NCI-H510A treated with DMSO at 0.1 percent for 48 hours (cell line): Measurements from ENCODE around the gene RNH1.
A peak's percentile ranks its signal among the peaks of the same experiment; 100 is the strongest.

ENCODE experiments used
- DNase-seq: peaks from one replicate; lab custom pipeline; 2025; lab: John Stamatoyannopoulos, UW

The RNH1 gene

DNA sequence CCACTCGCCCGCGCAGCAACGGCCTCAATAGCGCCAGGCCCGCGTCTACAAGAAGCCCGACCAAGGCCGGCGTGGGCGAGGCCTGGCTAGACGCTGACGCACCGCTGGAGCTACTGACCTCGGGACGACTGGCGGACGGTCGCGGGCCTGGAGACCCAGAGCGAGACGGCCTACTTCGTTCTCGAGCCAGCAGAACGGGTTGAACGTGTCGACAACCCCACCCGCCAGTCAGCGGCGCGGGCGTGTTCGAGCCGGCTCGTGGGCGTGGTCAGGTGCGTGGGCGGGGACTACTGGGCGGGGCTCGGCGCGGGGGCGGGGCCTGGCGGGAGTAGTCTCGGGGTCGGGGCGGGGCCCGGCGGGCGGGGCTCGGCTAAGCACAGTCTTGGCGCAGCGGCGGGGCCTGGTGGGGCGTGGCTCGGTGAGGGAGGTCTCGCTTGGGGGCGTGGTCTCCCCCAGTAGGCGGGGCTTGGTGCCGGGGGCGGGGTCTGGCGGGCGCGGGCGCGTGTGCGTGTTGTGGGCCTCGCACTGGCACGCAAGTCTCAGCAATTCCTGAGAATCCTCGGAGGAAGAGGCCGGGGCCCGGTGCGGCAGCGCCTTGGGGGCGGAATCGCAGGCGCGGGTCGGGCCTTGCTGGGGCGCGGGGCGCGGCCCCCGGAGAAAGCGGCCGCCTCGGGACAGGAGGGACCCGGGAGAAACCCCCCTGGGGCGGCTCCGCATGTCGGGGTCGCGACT is at the start of gene RNH1:
Gene RNH1, minus strand, starts transcription at position 248 of the 732 bp plus-strand sequence. CDS start 5,080 bp downstream, outside the sequence.
- DNase-seq = peak; percentile 23

DNA sequence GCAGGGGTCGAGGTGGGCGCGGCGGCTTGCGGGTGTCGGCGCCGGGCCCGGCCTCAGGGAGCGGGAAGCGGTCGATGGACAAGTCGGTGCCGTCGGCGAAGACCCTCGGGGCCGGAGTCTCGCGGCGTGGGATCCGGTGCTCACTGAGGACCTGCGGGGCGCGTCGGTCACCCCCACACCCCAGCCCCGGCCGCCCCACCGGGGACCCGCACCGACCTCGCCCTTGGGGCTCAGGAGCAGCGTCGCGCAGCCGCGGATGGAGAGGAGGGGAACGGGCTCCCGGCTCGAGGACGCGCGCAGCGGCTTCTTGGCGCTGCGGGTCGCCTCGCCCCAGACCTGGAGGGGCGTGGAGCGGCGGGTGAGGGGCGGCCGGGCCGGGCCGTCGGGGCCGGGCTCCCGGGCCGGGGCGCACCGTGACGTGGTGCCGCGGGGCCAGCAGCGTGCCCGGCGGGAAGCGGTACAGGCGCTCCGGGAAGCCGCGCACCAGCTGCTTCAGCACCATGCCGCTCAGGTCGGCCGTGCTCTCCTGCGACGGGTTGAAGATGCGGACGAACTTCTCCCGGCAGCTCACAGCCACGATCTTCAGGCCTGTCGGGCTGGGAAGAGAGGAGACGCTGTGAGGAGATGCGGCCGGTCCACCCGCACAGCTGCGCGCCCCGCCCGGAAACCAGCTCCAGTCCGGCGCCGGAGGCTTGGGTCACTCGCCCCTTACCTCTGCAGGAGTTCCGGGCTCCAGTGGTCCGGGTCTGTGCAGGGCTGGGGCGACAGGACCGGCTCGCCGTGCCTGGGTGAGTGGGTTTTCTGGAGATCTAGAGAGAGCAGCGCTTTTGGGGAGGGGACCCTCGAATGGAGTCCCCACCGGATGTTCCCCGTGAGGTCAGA is 49.0 kb upstream of the RNH1 start:
- DNase-seq = no peak

DNA sequence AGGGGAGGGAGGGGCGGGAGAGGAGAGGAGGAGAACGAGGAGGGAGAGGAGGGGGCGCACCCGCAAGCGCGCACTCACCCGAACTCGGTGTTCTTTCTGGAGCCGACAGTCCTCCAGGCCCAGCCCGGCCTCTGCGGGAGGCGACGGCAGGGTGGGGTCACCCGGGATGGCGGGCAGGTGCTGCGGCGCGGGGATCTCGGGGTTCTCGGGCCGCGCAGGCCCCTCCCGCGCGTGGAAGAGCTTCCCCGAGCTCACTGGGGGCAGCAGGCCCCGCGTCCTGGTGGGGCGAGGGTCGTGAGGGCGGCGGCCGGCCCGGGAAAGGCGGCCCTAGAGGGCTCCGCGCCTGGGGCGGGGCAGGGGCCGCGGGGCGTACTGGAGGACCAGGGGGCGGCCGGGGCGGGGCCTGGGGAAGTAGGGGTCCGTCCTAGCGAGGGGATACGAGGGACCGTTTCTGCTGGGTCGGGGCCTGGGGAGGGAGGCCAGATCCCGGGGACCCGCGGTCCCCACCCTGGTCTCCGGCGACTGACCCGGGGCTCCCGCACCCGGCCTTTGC is 48.3 kb upstream of the RNH1 start:
- DNase-seq = no peak

DNA sequence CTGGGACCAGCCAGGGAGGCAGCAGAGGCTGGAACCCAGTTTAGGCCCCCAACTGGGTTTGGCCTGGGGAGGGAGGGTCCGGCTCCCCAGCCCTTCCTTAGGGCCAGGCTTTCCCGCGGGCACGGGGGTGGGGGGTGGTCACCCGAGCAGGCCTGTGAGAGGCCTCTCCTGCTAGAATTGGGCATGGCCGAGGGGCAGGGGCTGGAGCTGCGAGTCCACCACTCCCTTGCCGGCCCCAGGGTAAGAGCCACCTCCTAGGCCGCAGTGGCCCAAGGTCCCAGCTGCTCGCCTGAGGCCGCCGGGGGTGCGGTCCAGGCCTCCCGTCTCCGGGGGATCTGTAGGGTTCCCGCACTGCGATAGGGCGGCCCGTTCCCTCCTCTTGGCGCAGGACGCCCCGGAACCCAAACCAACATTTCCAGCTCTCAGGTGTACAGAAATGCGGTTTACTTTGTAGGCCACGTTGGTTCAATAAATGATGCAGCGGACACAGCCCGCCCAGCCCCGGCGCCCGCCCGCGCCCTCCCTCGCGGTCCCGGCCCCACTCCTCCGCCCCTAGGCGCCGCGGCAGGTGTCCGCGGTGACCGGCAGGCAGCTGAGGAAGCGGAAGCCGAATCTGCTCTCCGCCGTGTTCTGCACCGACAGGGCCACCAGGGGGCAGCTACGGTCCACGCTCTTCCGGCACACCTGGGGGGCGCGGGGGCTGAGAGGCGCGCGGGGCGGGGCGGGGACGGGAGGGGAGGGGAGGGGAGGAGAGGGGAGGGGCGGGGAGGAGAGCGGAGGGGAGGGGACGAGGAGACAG is 47.6 kb upstream of the RNH1 start:
- DNase-seq = peak; percentile 72

DNA sequence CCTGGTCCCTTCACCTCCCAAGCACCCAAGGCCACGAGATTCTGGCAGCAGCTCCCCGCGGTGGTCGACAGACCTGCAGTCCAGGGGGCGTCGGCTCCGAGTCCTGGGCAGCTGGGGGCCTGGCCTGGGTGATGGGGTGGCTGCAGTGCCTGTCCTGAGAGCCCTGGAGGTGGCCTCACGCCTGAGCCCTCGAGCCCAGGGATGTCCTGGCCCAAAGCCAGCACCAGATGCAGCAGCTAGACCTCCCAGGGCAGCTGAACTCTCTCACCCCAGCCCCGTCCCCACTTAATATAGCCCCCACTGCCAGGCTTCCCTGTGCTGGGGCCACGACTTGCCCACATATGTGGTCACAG is 46.9 kb upstream of the RNH1 start:
- no peak for DNase-seq

DNA sequence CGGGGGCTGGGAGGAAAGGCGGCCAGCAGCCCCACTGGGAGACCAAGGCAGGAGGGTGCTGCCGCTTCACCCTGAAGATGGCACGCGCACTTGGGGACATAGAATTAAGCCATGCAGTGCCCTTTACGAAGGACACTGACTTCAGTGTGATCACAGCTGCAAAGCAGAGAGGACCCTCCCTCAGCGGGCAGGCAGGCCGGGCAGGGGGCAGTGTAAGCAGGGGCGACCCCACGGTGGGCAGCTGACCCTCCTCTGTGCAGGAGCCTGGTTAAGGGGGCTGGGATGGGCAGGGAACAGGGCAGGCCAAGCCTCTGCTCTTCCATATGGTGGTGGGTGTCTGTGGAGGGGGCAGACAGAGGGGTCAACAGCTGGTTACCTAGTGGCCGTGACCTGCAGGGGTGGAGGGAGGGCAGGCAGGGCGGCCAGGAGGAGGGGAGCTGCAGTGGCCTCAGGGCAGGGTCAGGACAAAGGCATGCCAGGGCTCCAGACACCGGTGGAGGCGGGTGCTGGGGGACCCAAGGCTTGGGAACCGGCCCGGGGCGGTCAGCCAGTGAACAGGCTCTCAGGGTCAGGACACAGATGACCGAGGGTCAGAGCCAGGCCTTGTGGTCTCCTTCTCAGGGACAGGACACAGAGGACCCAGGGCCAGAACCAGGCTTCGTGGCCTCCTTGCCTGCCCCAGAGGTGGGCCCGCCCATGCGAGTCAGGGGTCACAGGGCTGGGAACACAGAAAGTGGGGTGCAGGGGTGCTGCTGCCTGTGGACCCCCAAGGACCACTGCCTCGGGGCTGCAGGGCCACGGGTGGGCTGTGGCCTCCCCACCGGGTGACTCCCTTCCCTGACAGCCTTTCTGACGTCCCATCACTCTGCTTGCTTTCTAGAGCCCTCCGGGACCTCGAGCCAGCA is 46.3 kb upstream of the RNH1 start:
- DNase-seq = no peak

DNA sequence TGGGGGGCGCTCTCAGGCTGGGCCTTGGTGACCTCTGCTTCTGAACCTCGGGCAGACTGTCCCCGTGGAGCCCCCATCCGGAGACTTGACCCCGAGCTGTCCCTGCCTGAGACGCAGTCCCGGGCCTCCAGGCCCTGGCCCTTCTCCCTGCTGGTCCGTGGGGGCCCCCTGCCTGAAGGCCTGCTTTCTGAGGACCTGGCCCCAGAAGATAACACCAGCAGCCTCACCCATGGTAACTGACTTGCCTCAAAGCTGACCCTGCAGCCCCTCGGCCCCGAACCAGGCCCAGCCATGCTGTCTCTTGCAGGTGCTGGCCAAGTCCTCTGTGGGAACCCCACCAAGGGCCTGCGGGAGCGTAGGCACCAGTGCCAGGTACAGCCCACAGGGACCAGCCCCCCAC is 44.6 kb upstream of the RNH1 start:
- no peak for DNase-seq

DNA sequence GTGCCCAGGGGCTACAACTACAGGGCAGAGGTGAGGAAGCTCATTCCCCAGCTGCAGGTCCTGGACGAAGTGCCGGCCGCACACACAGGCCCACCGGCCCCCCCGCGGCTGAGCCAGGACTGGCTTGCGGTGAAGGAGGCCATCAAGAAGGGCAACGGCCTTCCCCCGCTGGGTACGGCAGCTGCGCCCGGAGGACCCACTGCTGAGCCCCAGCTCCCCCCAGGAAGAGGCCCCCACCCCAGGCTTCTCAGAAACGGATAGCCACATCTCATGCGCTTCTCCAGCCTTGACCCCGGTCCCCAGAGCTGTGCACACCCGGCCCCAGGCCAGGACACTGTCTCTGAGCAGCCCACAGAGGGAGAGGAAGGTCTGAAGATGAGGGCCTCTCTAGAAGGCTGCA is 44.1 kb upstream of the RNH1 start:
- DNase-seq = no peak

DNA sequence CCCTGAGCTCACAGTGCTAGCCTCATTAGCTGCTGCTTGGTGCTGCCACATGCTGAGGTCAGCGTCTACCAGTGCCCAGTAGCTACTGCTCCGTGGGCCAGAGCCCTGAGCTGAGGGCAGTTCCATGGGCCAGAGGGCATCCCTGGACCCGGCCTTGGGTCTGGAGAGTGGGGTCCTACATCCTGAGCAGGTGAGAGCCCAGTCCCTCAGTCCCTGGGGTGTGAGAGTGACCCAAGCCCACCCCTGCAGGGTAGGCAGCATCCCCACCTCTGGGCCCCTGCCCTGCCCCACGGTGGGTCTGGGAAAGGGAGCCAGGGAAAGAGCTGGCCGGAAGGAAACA is 43.7 kb upstream of the RNH1 start:
- DNase-seq = no peak

DNA sequence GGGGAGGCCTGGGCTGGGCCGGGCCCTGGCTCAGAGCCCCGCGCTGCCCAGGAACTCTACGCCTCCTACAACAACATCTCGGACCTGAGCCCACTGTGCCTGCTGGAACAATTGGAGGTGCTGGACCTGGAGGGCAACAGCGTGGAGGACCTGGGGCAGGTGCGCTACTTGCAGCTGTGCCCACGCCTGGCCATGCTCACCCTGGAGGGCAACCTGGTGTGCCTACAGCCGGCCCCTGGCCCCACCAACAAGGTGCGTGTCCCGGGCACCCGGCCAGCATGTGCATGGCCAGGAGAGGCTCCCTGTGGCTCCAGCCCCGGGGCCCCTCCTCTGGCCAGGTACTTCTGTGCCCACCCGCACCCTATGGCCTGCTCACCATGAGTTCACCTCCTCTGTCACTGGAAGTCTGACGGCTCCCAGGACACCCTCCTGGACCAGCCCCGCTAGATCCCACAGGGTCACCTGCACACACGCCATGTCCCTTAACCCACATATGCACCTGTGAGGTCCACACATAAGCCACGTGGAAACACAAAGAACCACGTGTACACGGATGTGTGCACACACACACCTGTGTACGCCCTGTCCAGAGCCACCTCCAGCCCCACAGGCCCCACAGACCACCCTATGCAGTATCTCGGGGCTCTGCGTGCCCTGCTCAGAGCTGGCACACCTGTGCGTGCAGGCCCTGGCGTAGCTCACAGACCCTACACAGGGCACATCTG is 43.1 kb upstream of the RNH1 start:
- no peak for DNase-seq

DNA sequence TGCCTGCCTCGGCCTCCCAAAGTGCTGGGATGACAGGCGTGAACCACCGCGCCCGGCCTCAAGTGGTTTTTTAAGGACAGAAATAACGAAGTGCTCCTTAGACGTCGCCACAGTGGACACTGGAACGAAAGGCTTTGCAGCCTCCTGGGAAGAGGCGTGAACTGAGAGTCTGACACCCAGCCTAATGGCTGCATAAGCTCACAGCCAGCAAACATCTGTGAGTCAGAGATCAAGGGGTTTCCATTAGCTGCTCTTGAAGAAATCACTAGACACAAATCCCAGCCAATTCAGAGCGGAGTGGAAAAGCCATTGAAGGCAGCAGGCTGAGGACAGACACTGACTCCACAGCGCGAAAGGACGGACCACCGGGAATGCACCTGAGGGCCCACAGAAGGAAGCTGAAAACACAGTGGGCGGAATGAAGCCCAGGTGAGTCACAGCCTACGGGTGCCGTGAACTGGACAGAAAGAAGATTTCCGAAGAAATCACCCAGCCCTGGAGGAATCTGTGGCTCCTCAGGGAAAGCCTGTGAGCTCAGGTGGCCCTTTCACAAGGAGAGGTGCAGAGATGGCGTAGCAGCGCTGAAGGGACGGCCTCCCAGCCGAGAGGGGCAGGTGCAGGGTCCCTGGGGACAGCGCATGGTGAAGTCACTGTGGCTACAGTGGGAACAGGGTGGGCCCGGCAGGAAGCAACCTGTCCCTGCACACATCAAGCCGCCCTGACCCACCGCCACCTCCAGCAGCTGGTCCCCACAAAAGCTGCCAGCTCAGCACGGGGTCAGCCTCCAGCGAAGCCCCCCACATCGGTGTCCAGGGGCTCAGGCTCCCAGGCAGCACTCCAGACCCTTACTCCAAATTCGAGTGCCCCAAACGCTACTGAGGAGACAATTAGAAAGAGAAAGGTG is 41.9 kb upstream of the RNH1 start:
- DNase-seq = no peak

DNA sequence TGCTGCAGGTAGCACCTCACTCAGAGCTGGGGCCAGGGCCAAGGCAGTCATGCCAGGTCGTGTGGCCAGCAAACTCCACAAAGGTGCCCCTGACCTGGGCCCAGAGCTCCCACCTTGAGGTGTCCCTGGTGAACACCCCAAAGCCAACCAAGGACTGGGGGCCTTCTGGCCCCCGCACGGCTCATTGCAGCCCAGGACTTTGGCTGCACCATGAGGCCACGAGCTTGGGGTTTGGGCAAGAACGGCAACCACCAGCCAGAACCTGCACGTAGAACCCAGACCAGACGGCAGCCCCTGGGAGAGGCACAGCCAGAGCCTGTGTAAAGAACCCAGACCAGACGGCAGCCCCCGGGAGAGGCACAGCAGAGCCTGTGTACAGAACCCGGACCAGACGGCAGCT is 38.1 kb upstream of the RNH1 start:
- DNase-seq = no peak

DNA sequence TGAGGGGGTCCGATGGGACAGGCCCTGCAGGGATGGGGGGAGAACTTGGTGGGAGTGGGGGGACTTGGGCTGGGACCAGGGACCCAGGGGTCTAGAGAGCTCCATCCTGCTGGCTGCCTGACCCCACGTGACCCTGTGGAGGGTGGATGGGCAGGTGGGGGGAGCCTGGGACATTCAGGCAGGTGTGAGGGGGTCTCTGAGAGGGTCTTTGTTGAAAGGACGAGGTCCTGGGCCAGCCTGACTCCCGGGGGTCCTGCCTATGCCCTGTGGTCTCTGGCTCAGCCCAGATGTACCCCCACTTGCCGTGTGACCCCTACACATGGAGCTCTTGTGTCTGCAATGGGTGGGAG is 37.8 kb upstream of the RNH1 start:
- no peak for DNase-seq

DNA sequence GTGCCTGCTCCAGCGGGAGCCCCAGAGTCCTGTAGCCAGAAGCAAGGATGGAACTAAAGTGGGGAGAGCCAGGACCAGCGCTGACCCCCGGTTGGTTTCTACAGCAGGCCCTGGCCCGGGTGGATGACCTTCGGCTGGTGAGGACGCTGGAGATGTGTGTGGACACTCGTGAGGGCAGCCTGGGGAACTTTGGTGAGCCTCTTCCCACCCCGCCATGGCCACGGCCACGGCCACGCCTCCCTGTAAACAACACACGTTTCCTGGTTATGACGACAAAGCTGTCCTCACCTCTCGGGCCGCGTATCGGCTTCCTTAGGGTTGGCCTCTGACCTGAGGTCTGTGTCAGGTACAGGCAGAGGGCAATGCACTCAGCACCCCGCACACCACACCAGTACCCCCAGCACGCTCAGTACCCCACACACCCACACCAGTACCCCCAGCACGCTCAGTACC is 34.4 kb upstream of the RNH1 start:
- DNase-seq = no peak

DNA sequence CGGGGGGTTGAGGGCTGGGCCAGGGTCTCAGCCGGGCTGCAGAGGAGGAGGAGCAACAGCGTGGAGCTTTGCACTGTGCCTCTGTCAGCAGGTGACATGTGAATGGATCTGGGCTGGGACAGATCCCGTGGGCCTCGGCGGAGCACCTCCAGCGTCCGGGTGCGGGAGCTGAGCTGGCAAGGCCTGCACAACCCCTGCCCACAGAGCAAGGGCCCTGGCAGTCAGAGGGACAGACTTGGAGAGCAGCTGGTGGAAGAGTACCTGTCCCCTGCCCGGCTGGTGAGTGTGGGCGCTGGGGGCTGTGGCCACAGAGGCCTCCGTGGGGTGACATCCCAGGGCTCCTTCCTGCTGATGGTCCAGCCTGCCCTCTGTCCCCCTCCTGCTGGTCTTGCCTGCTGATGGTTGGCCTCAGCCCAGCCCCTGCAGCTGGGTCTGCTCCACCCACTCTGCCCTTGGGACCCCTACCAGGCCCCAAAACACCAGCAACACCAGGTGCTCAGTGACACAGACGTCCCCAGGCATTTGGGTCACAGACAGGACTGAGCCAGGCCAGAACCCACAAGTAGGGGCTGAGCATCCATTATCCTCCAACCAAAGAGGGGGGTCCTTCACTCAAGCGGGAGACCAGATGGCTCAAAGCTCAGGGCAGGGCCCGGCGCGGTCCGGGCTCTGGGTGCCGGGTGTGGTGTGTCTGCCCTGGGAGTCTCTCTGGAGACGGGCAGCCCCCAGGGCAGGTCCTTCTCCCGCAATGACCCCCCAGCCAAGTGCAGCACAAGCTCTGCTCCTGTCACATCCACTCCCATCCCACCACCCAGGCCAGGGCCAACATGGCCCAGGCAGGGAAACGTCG is 33.8 kb upstream of the RNH1 start:
- no peak for DNase-seq

DNA sequence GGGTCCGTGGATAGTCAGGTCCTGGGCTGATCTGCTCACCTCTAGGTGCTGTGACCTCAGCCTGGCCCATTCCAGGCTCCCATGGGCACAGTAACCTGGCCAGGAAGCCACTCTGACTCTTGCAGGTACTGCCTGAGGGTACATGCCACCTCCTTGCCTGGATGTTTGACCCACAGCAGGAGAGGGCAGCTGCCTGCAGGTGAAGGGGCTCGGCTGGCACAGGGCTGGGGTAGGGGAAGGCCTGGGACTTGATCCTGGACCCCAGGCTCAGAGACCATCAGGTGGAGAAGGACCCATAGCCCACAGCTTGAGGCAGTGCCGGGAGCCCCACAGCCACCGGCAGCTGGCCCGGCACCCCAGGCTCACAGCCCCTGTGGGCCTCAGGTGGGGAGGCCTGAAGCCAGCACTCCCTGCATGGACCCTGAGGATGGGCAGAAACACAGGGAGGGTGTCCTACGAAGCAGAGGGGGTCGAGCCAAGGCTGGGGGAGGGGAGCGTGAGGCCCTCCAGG is 33.0 kb upstream of the RNH1 start:
- DNase-seq = no peak

DNA sequence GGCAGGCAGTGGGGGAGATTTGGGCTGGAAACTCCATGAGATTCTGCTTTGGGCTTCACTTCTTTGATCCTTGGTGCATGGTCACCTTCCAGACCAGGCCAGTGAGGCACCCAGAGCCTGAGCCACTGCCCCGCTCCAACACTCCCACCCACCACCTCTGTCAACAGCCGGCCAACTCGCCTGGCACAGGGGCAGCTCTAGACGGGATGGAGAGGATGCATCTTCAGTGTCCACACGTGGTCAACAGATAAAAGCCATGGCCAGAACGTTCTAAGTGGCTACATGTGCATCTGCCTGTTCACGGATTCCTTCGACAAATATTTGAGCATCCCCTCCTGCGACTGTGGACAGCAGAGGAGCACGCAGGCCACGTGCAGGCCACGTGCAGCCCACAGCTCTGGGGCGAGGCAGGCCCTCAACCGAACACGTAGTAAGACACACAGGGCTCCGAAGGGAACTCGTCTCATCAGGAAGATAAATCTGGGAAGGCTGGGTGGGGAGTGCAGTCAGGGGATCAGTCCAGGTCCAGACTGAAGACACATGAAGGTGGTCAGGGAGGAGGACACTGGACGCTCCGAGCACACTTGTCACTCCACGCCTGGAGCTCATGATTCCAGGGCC is 31.5 kb upstream of the RNH1 start:
- DNase-seq = no peak
